NOMO-1 treated with DMSO at 0.1 percent for 48 hours (cell line): ENCODE data around the gene FBXO4.

Source experiments
- DNase-seq: peaks from one replicate; lab custom pipeline; 2025; ENCODE audit not compliant: unreplicated experiment; lab: John Stamatoyannopoulos, UW

Gene FBXO4, protein sequence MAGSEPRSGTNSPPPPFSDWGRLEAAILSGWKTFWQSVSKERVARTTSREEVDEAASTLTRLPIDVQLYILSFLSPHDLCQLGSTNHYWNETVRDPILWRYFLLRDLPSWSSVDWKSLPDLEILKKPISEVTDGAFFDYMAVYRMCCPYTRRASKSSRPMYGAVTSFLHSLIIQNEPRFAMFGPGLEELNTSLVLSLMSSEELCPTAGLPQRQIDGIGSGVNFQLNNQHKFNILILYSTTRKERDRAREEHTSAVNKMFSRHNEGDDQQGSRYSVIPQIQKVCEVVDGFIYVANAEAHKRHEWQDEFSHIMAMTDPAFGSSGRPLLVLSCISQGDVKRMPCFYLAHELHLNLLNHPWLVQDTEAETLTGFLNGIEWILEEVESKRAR

DNA sequence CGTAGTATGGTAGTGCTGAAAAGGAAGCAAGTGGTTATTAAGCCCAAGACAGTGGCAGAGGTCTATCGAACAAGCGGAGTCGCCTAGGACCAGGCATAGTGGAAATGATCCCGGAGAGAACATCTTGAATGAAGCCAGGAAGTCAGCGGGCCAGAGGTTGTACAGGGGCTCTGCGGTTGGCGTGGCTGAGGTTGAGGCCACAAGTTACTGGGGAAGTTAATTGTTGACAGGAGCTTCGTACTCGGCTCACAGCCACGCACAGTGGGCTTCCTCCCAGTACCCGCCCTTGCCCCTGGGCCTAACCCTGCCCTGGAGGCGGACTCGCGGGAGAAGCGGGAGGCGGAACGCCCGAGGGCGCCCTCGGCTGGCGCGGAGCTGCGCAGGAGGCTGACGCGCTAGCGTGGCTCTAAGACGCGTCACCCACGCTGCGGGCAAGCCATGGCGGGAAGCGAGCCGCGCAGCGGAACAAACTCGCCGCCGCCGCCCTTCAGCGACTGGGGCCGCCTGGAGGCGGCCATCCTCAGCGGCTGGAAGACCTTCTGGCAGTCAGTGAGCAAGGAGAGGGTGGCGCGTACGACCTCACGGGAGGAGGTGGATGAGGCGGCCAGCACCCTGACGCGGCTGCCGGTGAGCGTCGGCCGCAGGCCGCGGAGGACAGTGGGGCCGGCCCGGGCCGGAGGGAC lies at the start of gene FBXO4:
FBXO4 (plus strand) TSS at position 410 of the 683 bp plus-strand sequence; CDS start at position 439, 29 bp downstream.
- DNase-seq, result peak; percentile 97

DNA sequence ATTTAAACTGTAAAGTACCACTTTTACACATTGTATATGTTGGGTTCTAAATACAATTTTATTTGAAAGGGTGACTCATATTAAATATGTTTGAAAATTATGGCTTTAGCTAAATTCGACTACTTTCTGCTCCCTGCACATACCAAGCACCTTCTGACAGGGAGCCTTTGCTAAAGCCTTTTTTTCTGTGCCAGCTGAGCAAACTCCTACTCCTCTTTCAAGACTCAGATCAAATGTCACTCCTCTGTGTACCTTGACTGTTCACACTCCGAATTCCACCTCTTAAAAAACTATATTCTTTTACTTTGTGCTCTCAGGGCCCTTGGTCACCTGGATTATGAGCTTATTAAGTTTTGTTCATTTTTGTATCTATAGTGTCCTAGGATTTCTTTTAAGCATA lies 48.4 kb upstream of the FBXO4 start:
- no peak for DNase-seq

DNA sequence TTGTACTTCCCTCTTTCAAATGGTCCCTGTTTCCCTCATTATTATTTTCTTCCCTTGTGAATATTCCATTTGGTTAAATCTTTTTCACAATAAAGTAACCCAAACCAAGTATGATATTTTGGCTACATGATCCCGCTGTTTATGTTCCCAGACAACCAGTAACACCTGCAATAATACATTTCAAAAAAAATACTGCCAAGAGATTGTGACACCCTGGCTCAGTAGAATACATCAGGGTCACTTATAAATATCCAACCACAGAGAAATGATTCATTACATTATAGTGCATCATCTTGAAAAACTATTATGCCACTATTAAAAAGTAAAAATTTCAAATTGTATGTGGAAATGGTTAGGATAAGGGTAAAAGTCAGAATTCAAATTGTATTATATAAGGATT lies 47.7 kb upstream of the FBXO4 start:
- no peak for DNase-seq

DNA sequence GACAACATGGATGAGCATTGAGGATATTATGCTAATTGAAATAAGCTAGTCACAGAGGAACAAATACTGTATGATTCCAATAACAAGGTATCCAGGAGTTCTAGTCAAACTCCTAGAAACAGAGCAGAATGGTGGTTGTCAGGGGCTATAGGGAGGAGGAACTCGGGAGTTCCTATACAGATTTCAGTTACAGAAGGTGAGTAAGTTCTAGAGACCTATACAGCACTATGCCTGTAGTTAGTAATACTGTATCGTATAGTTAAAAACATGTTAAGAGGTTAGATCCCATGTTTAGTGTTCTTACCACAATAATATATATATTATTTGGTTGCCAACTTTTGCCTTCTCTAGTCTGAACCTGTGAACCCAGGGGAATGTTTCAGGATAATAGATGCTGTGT lies 46.9 kb upstream of the FBXO4 start:
- no peak for DNase-seq

DNA sequence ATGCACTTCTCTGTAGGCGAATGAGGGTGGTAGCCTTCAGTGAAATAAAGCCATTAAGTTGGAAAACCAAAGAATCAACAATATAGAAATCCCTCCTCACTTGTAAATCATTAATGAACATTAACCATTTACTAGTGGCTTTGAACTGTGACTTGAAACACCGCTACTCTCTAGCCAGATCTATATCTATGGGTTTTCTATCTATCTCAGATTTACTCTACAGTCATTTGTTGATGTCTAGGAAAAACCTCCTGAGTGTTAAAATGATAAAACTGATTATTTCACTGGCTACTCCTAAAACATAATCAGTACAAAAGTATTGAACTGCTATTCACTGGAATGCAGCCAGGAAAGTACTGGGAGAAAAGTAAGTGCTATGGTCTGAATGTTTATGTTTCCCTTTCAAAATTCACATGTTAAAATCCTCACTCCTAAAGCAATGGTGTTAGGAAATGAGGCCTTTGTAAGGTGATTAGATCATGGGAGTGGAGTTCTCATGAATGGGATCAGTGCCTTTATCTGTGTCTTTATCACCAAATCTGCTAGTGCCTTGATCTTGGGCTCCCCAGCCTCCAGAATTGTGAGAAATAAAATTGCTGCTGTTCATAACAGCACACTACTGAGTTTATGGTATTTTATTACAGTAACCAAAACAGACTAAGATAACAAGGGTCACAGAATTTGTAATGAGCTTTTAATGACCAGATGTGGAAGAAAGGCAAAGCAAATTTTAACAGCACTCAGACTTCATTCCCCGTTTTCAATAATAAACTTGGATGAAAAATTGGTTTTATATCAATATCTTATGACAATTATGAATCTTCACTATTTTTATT lies 46.2 kb upstream of the FBXO4 start:
- DNase-seq, result no peak

DNA sequence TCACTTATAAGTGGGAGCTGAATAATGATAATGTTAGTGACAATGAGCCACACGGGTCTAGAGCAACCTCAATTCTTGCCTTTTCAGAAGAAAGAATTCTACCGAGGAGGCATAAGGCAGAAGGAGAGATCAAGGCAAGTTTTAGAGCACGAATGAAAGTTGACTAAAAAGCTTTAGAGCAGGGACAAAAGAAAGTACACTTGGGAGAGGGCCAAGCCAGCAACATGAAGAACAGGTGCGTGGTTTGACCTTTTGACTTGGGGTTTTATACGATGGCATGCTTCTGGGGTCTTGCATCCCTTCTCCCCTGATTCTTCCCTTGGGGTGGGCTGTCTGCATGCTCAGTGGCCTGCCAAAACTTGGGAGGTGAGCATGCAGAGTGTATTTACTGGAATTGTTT lies 42.3 kb upstream of the FBXO4 start:
- DNase-seq, result no peak

DNA sequence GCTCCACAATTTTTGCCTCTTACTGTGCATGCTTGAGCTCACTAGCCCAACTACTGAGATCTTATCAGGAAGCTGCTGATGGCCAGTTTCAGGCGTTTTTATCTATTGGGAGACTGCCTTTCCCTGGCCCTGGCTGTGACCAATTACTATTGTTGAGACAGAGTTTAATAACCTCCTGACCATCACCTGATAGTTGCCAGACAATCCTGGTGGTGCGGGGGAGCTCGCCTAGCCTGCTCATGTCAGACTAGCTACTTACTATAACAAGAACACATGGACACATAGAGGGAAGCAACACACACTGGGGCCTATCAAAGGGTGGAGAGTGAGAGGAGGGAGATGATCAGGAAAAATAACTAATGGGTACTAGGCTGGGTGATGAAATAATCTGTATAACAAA lies 41.8 kb upstream of the FBXO4 start:
- DNase-seq, result no peak

DNA sequence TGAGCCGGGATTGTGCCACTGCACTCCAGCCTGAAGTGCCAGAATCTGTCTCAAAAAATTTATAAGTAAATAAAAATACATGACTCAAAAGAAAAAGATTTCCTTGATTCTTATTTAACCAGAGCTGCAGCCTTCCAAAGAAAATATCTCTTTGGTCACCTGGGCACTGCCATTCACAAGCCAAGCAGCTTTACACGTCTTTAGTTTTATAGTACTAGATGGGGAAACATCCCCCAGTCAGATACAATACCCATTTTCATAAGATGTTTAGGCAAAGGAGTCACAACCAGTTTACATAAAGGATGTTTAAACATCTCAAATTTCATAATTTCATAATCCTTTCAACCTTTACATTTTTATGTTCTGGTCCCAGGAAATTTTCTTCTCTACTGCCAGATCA lies 41.1 kb upstream of the FBXO4 start:
- no peak for DNase-seq

DNA sequence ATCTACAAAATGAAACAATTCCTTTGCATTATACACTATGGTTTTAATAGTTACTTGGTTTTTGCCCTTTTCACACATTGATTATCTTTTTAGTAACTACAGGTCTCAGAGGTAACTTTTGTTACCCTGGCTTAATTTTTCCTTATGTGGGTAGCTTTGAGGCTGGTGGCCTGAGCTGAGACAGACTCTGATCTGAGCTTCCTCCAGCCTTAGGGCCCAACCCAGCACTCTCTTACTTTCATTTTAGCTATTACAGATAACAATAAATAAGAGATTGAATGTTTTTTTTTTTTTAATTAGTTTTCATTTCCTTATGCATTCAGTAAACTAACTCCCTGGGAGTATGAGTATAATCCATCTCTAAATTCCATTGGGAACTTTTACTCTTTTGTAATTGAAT lies 39.8 kb upstream of the FBXO4 start:
- DNase-seq, result no peak

DNA sequence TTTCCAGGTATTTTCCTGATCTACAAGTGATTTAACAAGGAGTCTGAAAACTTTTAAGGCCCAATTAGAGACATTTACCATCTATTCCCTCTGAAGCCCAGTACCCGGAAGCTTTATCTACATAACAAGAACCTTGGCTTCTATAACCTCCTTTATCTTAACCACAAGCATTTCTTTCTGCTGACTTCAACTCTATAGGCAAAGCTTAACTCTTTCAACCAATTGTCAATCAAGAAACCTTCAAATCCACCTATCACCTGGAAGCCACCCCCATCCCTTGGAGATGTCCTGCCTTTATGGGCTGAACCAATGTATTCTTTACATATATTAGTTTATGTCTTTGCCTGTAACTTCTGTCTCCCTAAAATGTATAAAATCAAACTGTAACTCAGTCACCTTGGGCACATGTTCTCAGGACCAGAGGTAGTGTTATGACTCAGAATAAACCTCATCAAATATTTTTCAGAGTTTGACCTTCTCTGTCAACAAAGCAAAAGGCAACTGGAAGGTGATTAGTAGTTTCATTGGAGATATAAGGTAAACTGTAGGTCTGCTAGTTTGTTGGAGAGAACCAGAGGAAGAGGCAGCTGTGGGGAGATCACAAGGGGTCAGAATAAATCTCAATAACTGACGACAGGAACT lies 33.9 kb upstream of the FBXO4 start:
- DNase-seq, result no peak

DNA sequence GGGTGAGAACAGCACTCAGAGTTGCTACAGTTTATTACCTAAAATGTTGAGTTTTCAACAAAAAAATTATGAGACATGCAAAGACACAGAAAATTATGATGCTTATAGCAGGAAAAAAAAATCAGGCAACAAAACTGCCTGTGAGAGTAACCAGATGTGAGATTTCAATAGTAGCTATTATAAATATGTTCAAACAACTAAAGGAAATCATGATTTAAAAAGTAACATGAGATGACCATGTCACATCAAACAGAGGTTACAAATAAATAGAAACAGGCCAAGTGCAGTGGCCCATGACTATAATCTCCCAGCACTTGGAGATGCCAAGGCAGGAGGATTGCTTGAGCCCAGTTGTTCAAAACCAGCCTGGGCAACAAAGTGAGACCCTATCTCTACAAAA lies 33.0 kb upstream of the FBXO4 start:
- no peak for DNase-seq

DNA sequence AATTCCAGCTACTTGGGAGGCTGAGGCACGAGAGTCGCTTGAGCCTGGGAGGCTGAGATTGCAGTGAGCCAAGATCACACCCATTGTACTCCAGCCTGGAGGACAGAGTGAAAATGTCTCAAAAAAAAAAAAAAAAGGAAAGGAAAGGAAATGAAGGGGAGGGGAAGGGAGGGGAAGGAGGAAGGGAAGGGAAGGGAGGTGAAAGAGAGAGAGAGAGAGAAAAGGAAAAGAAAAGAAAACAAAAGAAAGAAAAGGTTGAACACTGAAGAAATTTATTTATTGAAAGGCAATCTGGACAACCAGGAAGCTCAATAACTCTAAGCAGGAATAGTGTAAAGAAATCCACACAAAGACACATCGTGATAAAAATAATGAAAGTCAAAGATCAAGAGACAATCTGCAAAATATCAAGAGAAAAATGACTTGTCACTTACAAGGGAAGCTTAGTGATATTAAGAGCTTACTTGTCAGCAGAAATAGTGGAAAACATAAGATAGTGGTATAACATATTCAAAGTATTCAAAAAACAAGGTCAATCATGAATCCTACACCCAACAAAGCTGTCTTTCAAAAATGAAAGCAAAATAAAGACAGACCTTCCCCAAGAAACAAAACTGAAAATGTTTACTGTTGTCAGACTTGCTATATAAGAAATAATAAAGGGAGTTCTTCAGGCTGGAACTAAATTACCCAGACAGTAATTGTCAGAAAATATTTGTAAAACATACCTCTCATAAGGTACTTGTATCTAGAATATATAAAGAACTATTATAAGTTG lies 31.8 kb upstream of the FBXO4 start:
- no peak for DNase-seq

DNA sequence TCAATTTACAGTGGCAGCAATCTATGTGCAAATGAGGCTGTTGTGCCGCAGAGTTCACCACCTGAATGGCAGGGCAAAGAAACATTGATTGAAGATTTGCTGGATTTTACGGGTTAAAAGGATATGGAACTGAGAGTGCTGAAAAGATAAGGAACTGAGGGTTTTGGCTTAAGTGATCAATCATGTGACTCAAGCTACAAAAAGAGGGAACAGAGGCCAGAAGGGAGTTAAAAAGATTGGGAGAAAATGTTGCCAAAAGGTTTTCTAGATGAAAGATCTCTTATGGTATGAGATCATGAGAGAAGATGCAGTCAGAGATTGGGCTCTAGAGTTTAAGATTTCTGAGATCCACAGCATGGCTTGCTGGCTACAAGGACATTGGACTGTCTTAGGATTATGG lies 28.9 kb upstream of the FBXO4 start:
- DNase-seq, result peak; percentile 39

DNA sequence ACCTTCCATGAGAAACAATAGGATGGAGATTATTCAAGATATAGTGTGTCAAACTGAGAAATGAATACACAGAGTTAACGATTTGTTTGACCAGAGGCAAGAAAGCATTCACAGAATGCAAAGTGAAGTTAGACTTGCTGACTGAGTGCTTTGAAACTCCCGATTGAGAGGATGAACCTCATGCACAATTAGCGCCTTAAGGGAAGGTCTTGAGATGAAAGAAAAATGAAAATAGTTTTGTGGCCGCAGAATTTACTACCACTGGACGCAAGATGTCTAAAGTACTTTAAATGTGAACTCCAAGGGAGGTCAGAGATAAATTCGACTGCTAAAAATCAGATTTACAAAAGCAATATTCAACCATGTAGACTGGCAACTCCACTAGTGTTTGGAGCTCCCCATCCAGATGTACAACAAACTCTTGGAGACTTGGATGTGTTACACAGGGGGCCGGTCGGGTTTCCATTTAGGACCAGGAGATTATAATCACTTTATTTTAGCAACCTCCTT lies 21.6 kb upstream of the FBXO4 start:
- DNase-seq, result no peak

DNA sequence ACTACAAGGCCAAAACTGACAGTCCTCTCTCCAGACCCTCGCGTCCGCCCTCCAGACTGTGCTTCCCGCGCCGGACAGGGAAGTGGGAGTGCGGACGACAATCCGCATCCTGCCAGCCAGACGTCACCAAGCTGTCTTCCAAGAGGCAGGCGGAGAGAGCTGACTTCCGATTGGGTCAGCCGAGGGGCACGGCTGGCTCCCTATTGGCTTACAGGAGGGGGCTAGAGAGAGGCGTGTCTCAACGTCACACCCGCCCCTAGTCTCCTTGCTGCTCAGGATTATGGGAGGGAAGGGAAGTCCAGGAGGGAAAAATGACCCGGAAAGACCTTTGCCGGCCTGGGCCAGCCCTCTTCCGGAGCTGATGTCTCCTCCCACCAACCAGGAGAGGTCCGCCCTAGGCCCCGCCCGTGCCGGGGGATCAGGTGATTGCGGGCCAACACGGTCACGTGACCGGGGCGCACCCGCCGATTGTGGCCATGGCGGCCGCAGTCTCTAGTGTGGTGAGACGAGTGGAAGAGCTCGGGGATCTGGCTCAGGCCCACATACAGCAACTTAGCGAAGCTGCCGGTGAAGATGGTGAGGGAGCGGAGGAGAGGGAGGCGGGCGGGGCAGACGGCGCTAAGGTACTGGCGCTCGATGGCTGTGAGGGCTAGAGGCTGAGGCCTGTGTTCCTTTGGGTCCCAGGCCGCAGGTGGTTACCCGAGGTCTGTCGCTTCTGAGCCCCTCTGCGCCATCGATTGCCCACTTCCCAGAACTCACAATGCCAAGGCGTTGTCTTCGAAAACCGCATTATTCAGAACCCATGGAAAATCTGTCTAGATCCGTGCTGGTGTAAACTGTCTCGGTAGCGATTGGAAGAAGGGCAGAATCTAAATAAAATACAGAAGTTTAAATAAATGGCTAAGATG lies 20.9 kb upstream of the FBXO4 start, which contains the start of gene RIMOC1:
RIMOC1 (plus strand) TSS at position 453 of the 908 bp plus-strand sequence; CDS start at position 477, 24 bp downstream.
- DNase-seq, result peak; percentile 100

DNA sequence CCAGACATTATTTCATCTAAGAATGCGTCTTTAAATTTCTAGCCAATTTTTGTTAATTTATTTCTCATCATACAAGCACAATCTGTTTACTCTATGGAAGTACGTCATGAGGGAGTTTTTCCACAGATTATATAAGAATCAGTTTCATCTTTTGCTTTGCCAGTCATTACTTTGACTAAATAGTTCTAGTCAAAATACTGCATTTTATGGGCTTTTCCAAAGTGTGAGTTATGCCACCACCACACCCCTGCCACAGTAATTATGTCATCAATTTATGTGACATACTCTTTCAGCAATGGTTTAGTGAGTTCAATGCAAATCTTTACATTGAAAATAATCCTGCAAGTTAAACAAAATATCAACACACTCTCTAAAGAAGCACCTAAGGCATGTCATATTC lies 18.9 kb upstream of the FBXO4 start:
- DNase-seq, result no peak

DNA sequence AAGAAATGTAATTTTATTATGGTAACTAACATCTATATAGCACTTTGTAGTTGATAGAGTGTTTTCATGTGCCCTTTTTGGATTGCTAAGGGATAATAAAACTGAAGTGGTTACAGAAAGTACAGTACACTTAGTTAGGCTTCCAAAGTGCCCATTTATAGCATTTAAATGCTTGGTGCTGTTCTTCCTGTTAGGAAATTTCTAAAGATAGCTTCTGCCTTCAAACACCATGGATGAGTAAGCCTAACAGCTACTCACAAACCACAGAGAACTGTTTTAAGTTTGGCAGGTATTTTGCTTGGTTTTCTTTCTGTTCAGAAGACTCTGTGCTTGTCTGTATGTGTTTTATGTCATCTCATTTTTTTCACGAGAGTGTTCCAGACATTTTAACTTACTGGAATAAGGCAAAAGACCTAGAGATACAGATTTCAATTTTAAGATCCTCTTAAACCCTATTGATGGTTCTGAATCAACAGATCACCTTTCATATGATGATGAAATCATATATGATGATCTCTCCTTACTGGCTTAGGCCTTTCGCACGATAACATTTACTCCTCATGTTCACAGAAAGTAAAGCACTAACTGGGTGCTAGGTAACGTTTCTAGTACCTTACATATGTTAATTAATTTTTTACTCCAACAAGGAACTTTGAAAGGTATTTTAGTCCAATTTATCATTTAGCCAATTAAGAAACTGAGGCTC lies 16.6 kb upstream of the FBXO4 start:
- DNase-seq, result no peak

DNA sequence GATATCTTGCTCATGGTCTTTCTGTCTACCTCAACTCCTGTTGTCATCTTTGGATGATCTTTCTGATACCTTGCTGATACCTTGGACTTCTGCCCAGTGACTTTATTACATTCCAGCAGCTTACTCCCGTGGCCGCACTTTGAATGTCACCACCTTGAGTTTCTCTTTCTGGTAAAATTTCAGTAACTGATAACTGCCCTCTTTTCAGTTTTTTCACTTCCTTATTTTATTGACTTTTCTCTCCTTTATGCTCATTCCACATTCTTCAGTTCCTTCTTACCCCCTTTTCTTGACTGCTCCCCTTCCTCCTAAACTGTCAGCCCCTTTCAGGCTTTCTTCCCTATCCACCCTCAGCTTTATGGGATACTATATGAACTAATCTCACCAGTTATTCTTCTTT lies 7.0 kb upstream of the FBXO4 start:
- DNase-seq, result peak; percentile 39
